Vagina (tissue), 2 donors: Measurements from ENCODE around the gene TENT4A. TPM values are rescaled to one million over a fixed set of nuclear protein-coding genes. Genes with fewer than 3 reads are reported as not detected.

Experiments used
- DNase-seq, 2 donors: peaks; one replicate each; pipeline ENCODE4 v3.0.0-alpha.2; 2017; ENCODE audit errors: extremely low spot score in 2 of 2
- H3K27ac ChIP-seq: fragments of 200-600 bp; sonication (generic); one replicate; pipeline ENCODE4 v1.5.1; 2019
- H3K27me3 ChIP-seq: fragments of 200-600 bp; sonication (generic); one replicate; pipeline ENCODE4 v1.5.1; 2019
- H3K36me3 ChIP-seq, 2 donors: fragments of 200-600 bp; sonication (generic); one replicate each; pipeline ENCODE4 v1.5.1; 2017 to 2019
- H3K4me1 ChIP-seq: fragments of 200-600 bp; sonication (generic); one replicate; pipeline ENCODE4 v1.5.1; 2019
- H3K4me3 ChIP-seq, 2 donors: fragments of 200-600 bp; sonication (generic); 1 replicate in 1 of 2; 2 replicates in 1 of 2; pipeline ENCODE4 v1.5.1; 2016 to 2019
- H3K9me3 ChIP-seq: fragments of 200-600 bp; sonication (generic); one replicate; pipeline ENCODE4 v1.5.1; 2019
- POLR2A ChIP-seq, 2 donors: fragments of 450-650 bp; IDR thresholded peaks; one replicate each; pipeline ENCODE4 v1.6.1; 2017; ENCODE audit warnings: antibody characterized with exemption in 2 of 2, mild to moderate bottlenecking in 2 of 2, moderate library complexity in 2 of 2
- POLR2AphosphoS5 ChIP-seq, 2 donors: sonication (generic); formaldehyde crosslinking; IDR thresholded peaks; one replicate each; pipeline ENCODE4 v1.9.0; 2017; ENCODE audit warnings: antibody characterized with exemption in 2 of 2, mild to moderate bottlenecking in 2 of 2, low read depth in 1 of 2; ENCODE audit not compliant: insufficient read depth in 1 of 2
- intact Hi-C: fragments of 100-400 bp; cut with DNase I; formaldehyde crosslinking; loops from one replicate; pipeline ENCODE4 v1.15.1; 2023
- total RNA-seq: library from RNA; depleted of rRNA; stranded (reverse); fragments of >200 nt; gene quantifications from one replicate; pipeline ENCODE4 v1.2.3, GENCODE V29; 2016
- TF ChIP-seq, protein P1 (sequence below), 3 experiments: fragments of 450-650 bp in 2 of 3; fragments of 200-600 bp in 1 of 3; sonication (generic) in 1 of 3; IDR thresholded peaks; one replicate each; pipeline ENCODE4 v1.5.1; 2017 to 2019; ENCODE audit warnings: antibody characterized with exemption in 3 of 3, mild to moderate bottlenecking in 2 of 3, moderate library complexity in 2 of 3

TENT4A gene
- total RNA-seq, 1 donor from 2014 or later: 38.1 TPM

DNA sequence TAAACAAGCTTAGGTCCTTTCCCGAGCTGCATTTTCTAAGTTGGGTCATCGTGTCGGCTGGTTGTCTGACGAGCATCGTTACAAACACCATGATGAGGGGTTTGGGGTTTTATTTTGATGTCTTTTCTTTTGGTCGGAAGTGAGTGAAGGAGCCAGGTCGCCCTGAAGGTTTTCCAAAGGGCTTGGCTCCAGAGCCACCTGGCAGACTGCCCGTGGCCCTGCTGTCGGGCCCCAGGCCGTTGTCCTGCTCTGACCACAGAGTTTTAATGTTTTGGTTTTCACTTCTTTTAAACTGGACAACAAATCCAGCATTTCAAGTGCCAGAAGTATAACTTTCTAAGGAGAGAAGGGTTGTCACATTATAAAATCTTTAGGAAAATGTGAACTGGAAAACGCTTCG is 42.3 kb downstream of the TENT4A start:
- Histone ChIP-seq H3K36me3 (peaks cover 0 to 73% of the 10 kb centered on the region in 2 donors), H3K9me3 (no peaks in the 10 kb centered on the region), H3K27ac (no peak overlapping the region), H3K4me3 (no peak overlapping the region), H3K27me3 (no peaks in the 10 kb centered on the region), H3K4me1 (no peaks in the 10 kb centered on the region)
- no peak for DNase-seq
- intact Hi-C loops: no loop called here
- no peak for TF ChIP-seq POLR2AphosphoS5 (IDR thresholded peaks at IDR 0.05; ENCODE audit: insufficient read depth in 1 of 2, low read depth in 1 of 2)

DNA sequence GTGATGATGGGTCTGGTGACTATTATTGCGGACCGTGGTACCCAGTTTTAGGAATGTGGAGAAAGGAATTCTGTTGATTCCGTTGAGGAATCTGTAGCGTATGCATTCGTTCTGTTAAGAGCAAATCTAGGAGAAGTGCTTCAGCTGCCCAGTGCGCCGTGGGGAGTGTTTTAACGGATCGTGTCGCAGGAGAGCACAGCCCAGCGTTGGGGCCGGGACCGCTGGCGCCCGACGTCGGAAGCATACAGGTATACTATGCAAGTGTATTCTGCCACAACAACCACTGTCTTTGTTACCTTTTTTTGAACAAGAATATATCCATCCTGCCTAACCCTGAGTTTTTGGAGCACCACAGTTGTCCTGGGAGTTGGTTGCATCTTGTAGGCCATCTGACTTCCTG is 42.7 kb downstream of the TENT4A start:
- no peaks in the 10 kb centered on the region for H3K9me3 ChIP-seq
- H3K36me3 ChIP-seq: peaks cover 0 to 69% of the 10 kb centered on the region in 2 donors
- DNase-seq: no peak
- H3K4me3 ChIP-seq: no peak overlapping the region
- TF ChIP-seq POLR2A (IDR thresholded peaks at IDR 0.05) (no peak), POLR2AphosphoS5 (IDR thresholded peaks at IDR 0.05; ENCODE audit: insufficient read depth in 1 of 2, low read depth in 1 of 2) (no peak)
- TF ChIP-seq, protein P1, sequence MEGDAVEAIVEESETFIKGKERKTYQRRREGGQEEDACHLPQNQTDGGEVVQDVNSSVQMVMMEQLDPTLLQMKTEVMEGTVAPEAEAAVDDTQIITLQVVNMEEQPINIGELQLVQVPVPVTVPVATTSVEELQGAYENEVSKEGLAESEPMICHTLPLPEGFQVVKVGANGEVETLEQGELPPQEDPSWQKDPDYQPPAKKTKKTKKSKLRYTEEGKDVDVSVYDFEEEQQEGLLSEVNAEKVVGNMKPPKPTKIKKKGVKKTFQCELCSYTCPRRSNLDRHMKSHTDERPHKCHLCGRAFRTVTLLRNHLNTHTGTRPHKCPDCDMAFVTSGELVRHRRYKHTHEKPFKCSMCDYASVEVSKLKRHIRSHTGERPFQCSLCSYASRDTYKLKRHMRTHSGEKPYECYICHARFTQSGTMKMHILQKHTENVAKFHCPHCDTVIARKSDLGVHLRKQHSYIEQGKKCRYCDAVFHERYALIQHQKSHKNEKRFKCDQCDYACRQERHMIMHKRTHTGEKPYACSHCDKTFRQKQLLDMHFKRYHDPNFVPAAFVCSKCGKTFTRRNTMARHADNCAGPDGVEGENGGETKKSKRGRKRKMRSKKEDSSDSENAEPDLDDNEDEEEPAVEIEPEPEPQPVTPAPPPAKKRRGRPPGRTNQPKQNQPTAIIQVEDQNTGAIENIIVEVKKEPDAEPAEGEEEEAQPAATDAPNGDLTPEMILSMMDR (IDR thresholded peaks at IDR 0.05): no peak
- H3K27me3 ChIP-seq: no peaks in the 10 kb centered on the region
- intact Hi-C loops: no loop called here
- no peak overlapping the region for H3K27ac ChIP-seq
- no peaks in the 10 kb centered on the region for H3K4me1 ChIP-seq

DNA sequence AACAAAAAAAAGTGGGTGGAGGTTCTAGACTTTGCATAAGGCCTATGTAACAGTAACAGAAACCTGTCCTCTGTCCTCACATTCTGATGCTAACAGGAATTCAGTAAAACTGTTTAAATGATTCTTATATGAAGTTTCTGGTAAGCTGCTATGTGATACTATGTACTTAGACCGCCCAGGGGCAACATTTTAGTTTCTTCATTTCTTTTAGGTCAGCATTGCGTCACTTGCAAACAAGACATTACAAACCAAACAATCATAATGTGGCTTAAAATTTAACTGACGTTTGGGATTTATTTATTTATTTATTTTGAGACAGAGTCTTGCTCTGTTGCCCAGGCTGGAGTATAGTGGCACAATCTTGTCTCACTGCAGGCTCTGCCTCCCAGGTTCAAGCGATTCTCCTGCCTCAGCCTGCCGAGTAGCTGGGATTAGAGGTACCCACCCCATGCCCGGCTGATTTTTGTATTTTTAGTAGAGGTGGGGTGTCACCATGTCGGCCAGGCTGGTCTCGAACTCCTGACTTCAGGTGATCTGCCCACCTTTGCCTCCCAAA is 44.3 kb downstream of the TENT4A start:
- no peak for DNase-seq
- H3K4me3 ChIP-seq: no peak overlapping the region
- no peaks in the 10 kb centered on the region for H3K27me3 ChIP-seq
- no peaks in the 10 kb centered on the region for H3K9me3 ChIP-seq
- intact Hi-C loops: no loop called here
- no peaks in the 10 kb centered on the region for H3K4me1 ChIP-seq
- H3K36me3 ChIP-seq: peaks cover 0 to 53% of the 10 kb centered on the region in 2 donors
- no peak for TF ChIP-seq POLR2AphosphoS5 (IDR thresholded peaks at IDR 0.05; ENCODE audit: insufficient read depth in 1 of 2, low read depth in 1 of 2)
- TF ChIP-seq POLR2A (IDR thresholded peaks at IDR 0.05): no peak
- TF ChIP-seq, protein P1 (IDR thresholded peaks at IDR 0.05): no peak
- H3K27ac ChIP-seq: no peak overlapping the region

DNA sequence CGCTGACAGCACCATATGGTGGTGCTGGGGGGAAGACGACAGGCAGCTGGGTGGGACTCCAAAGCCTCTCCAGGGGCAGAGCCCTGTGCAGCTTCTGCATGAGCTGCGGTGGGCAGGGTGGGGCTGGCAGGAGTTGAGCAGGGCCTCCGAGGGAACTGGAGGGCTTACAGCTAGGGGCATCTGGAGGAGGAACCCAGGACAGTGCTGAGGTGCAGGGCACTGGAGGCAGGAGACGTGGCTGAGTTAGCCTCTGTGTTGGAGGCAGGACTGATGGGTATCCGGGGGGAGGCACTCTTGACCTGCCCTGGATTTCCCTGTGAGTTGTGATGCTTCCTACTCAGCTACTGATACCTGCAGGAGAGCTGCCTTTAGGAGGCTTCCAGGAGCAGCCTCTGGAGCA is 45.0 kb downstream of the TENT4A start:
- no peak overlapping the region for H3K4me3 ChIP-seq
- no peak for DNase-seq
- intact Hi-C loops: no loop called here
- no peaks in the 10 kb centered on the region for H3K27me3 ChIP-seq
- no peaks in the 10 kb centered on the region for H3K4me1 ChIP-seq
- no peak overlapping the region for H3K27ac ChIP-seq
- TF ChIP-seq, protein P1 (IDR thresholded peaks at IDR 0.05): no peak
- TF ChIP-seq POLR2AphosphoS5 (IDR thresholded peaks at IDR 0.05; ENCODE audit: insufficient read depth in 1 of 2, low read depth in 1 of 2): no peak
- TF ChIP-seq POLR2A (IDR thresholded peaks at IDR 0.05): no peak
- no peaks in the 10 kb centered on the region for H3K9me3 ChIP-seq
- H3K36me3 ChIP-seq: peaks cover 0 to 46% of the 10 kb centered on the region in 2 donors

DNA sequence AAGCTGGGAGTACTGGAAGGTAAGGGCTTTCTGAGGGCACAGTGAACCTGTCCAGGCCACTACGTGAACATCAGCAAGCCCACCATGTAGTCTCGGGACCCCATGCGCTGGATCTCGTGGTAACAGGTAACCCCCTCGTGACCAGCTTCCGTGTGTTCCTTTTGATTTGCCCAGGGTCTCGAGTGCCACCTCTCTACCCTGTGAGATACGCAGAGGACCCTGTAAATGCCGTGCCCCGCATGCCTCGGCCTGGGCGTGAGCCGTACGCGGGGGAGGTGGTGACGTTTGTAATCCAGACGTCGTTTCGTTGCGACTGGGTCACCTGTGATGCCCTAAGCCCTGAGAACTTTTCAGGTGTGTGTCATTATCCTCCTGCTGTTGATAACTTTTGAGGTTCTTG is 45.5 kb downstream of the TENT4A start:
- H3K27me3 ChIP-seq: no peaks in the 10 kb centered on the region
- H3K27ac ChIP-seq: no peak overlapping the region
- TF ChIP-seq, protein P1 (IDR thresholded peaks at IDR 0.05): no peak
- TF ChIP-seq POLR2A (IDR thresholded peaks at IDR 0.05) (no peak), POLR2AphosphoS5 (IDR thresholded peaks at IDR 0.05; ENCODE audit: insufficient read depth in 1 of 2, low read depth in 1 of 2) (no peak)
- no peak for DNase-seq
- no peak overlapping the region for H3K4me3 ChIP-seq
- H3K36me3 ChIP-seq: peaks cover 0 to 41% of the 10 kb centered on the region in 2 donors
- intact Hi-C loops: no loop called here
- no peaks in the 10 kb centered on the region for H3K4me1 ChIP-seq
- H3K9me3 ChIP-seq: no peaks in the 10 kb centered on the region
